ENCODE measurements around the gene SETD1A.

SETD1A gene

GRCh38 chr16:30953511-30954124 is 3.9 kb upstream of the SETD1A start:
- peak; percentile 88 to 89 for DNase-seq
- peak; percentile 20 for TF ChIP-seq POLR2A (IDR thresholded peaks at IDR 0.05; ENCODE audit: low read length)
- TF ChIP-seq GATA1 (IDR thresholded peaks at IDR 0.05; ENCODE audit: low read depth, low read length) = no peak

GRCh38 chr16:30954993-30955392 is 2.6 kb upstream of the SETD1A start:
- no peak for DNase-seq
- TF ChIP-seq POLR2A (IDR thresholded peaks at IDR 0.05; ENCODE audit: low read length) (peak; percentile 29), GATA1 (IDR thresholded peaks at IDR 0.05; ENCODE audit: low read depth, low read length) (no peak)

- DNase-seq = peak; percentile 86 to 90
- TF ChIP-seq GATA1 (IDR thresholded peaks at IDR 0.05; ENCODE audit: low read depth, low read length) = no peak
- no peak for TF ChIP-seq POLR2A (IDR thresholded peaks at IDR 0.05; ENCODE audit: low read length)
Measured at GRCh38 chr16:30956601-30957455, 726 bp upstream of the SETD1A start.

GRCh38 chr16:30958175-30959079 is 873 bp downstream of the SETD1A start:
- TF ChIP-seq GATA1 (IDR thresholded peaks at IDR 0.05; ENCODE audit: low read depth, low read length) (no peak), POLR2A (IDR thresholded peaks at IDR 0.05; ENCODE audit: low read length) (no peak)
- DNase-seq = peak; percentile 79 to 81

GRCh38 chr16:30961384-30961783 is 3.8 kb downstream of the SETD1A start:
- TF ChIP-seq POLR2A (IDR thresholded peaks at IDR 0.05; ENCODE audit: low read length) (no peak), GATA1 (IDR thresholded peaks at IDR 0.05; ENCODE audit: low read depth, low read length) (no peak)
- no peak for DNase-seq

- DNase-seq = no peak
- TF ChIP-seq POLR2A (IDR thresholded peaks at IDR 0.05; ENCODE audit: low read length) (no peak), GATA1 (IDR thresholded peaks at IDR 0.05; ENCODE audit: low read depth, low read length) (no peak)
Measured at GRCh38 chr16:30963925-30964511, 6.5 kb downstream of the SETD1A start.

- no peak for TF ChIP-seq GATA1 (IDR thresholded peaks at IDR 0.05; ENCODE audit: low read depth, low read length)
Measured at GRCh38 chr16:30964574-30965226, 7.1 kb downstream of the SETD1A start.

GRCh38 chr16:30965436-30965835 is 7.9 kb downstream of the SETD1A start:
- TF ChIP-seq POLR2A (IDR thresholded peaks at IDR 0.05; ENCODE audit: low read length) (no peak), GATA1 (IDR thresholded peaks at IDR 0.05; ENCODE audit: low read depth, low read length) (no peak)

More at GRCh38 chr16:30964574-30965226, 7.1 kb downstream of the SETD1A start:
- DNase-seq = no peak

GRCh38 chr16:30966033-30966619 is 8.6 kb downstream of the SETD1A start:
- DNase-seq = no peak

More at GRCh38 chr16:30965436-30965835, 7.9 kb downstream of the SETD1A start:
- DNase-seq = no peak

GRCh38 chr16:30967795-30968194 is 10.2 kb downstream of the SETD1A start:
- DNase-seq = no peak
- TF ChIP-seq POLR2A (IDR thresholded peaks at IDR 0.05; ENCODE audit: low read length) (no peak), GATA1 (IDR thresholded peaks at IDR 0.05; ENCODE audit: low read depth, low read length) (no peak)

More at GRCh38 chr16:30966033-30966619, 8.6 kb downstream of the SETD1A start:
- TF ChIP-seq POLR2A (IDR thresholded peaks at IDR 0.05; ENCODE audit: low read length) (no peak), GATA1 (IDR thresholded peaks at IDR 0.05; ENCODE audit: low read depth, low read length) (no peak)

- DNase-seq = no peak
- TF ChIP-seq GATA1 (IDR thresholded peaks at IDR 0.05; ENCODE audit: low read depth, low read length) (no peak), POLR2A (IDR thresholded peaks at IDR 0.05; ENCODE audit: low read length) (no peak)
Measured at GRCh38 chr16:30969246-30969842, 11.8 kb downstream of the SETD1A start.

- DNase-seq = no peak
- TF ChIP-seq GATA1 (IDR thresholded peaks at IDR 0.05; ENCODE audit: low read depth, low read length) = no peak
- TF ChIP-seq POLR2A (IDR thresholded peaks at IDR 0.05; ENCODE audit: low read length) = no peak
Measured at GRCh38 chr16:30971298-30971697, 13.7 kb downstream of the SETD1A start.
